Retina (tissue), 1 donor: Measurements from ENCODE around the gene COLGALT1.
"Not testable (repeated sequence)": the region's sequence is repeated elsewhere in the genome, so short reads cannot be mapped to it uniquely, and the experiment has no call there.

Experiments
- DNase-seq: peaks from one replicate; pipeline ENCODE4 v3.0.0-alpha.2; 2016

Gene COLGALT1

GRCh38 chr19:17562561-17562960 is 7.1 kb downstream of the COLGALT1 start:
- no peak for DNase-seq

- no peak for DNase-seq
These were observed 9.3 kb downstream of the COLGALT1 start for GRCh38 chr19:17564781-17565180.

GRCh38 chr19:17565611-17566010 is 10.2 kb downstream of the COLGALT1 start:
- DNase-seq: no peak

- DNase-seq: no peak
These were observed 12.5 kb downstream of the COLGALT1 start for GRCh38 chr19:17567940-17568339.

GRCh38 chr19:17570291-17570690 is 14.8 kb downstream of the COLGALT1 start:
- not testable (repeated sequence) for DNase-seq

GRCh38 chr19:17570791-17571190 is 15.3 kb downstream of the COLGALT1 start:
- no peak for DNase-seq

- DNase-seq: no peak
These were observed 17.2 kb downstream of the COLGALT1 start for GRCh38 chr19:17572638-17573037.

GRCh38 chr19:17575871-17576757 is 20.7 kb downstream of the COLGALT1 start:
- no peak for DNase-seq

- peak; percentile 20 for DNase-seq
These were observed 21.5 kb downstream of the COLGALT1 start for GRCh38 chr19:17576758-17577456.

- DNase-seq: no peak
These were observed 22.1 kb downstream of the COLGALT1 start for GRCh38 chr19:17577457-17578097.

GRCh38 chr19:17579661-17580244 is 24.3 kb downstream of the COLGALT1 start:
- peak; percentile 42 for DNase-seq

- no peak for DNase-seq
These were observed 25.2 kb downstream of the COLGALT1 start for GRCh38 chr19:17580470-17581144.

GRCh38 chr19:17581211-17581874 is 25.9 kb downstream of the COLGALT1 start:
- no peak for DNase-seq

GRCh38 chr19:17582613-17583012 is 27.2 kb downstream of the COLGALT1 start:
- no peak for DNase-seq

GRCh38 chr19:17584132-17584531 is 28.7 kb downstream of the COLGALT1 start:
- no peak for DNase-seq

- not testable (repeated sequence) for DNase-seq
These were observed 29.9 kb downstream of the COLGALT1 start for GRCh38 chr19:17585395-17585794.

- DNase-seq: no peak
These were observed 35.4 kb downstream of the COLGALT1 start for GRCh38 chr19:17590866-17591265.

- not testable (repeated sequence) for DNase-seq
These were observed 38.8 kb downstream of the COLGALT1 start for GRCh38 chr19:17594296-17594695.

- not testable (repeated sequence) for DNase-seq
These were observed 42.6 kb downstream of the COLGALT1 start for GRCh38 chr19:17598063-17598462.

GRCh38 chr19:17598953-17599352 is 43.5 kb downstream of the COLGALT1 start:
- DNase-seq: no peak

GRCh38 chr19:17599780-17600179 is 44.3 kb downstream of the COLGALT1 start:
- DNase-seq: no peak

GRCh38 chr19:17601683-17602082 is 46.2 kb downstream of the COLGALT1 start:
- DNase-seq: no peak
